ENCODE data around the gene VAC14.

DNA sequence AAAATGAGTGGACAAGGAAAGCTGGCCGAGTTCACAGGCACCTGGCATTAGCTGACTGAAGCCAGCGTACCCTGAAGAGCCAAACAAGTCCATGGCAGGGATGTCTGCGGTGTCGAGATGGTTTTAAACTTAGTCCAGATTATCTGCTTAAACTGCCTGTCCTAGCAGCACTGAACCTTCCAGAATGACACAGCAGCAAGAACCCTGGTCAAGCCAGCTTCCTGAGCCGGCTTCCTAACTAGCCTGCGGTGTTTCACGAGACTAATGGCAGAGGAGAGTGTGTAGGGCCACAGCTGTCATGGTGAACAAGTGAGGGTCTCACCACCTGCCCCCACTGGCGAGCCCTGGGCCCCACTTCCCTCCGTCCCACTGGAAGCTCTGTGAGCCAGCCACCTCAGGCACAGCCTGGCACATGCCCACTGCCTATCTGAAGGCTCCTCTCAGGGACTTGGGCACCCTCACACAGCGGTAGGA lies 86.3 kb downstream of the VAC14 start:
- TF ChIP-seq, protein P1, sequence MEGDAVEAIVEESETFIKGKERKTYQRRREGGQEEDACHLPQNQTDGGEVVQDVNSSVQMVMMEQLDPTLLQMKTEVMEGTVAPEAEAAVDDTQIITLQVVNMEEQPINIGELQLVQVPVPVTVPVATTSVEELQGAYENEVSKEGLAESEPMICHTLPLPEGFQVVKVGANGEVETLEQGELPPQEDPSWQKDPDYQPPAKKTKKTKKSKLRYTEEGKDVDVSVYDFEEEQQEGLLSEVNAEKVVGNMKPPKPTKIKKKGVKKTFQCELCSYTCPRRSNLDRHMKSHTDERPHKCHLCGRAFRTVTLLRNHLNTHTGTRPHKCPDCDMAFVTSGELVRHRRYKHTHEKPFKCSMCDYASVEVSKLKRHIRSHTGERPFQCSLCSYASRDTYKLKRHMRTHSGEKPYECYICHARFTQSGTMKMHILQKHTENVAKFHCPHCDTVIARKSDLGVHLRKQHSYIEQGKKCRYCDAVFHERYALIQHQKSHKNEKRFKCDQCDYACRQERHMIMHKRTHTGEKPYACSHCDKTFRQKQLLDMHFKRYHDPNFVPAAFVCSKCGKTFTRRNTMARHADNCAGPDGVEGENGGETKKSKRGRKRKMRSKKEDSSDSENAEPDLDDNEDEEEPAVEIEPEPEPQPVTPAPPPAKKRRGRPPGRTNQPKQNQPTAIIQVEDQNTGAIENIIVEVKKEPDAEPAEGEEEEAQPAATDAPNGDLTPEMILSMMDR (IDR thresholded peaks at IDR 0.05): no peak
- no peak for TF ChIP-seq POLR2A (IDR thresholded peaks at IDR 0.05)
- TF ChIP-seq EP300 (IDR thresholded peaks at IDR 0.05): no peak
